ENCODE data around the gene UNC93B1.

GRCh38 chr11:68009391-68010089 lies 5.6 kb upstream of the UNC93B1 start:
- TF ChIP-seq CTCF (conservative IDR thresholded peaks at IDR 0.05 in 1 of 2, IDR thresholded peaks at IDR 0.05 in 1 of 2; ENCODE audit: low read depth in 1 of 2, low read length in 2 of 2): peak in 1 of 2 donors; percentile 30
- no peak for TF ChIP-seq EZH2 (IDR thresholded peaks at IDR 0.05; ENCODE audit: low read length, missing control alignments)

Data from fibroblast of lung (primary cell).